Left lung (tissue), 10 donors: ENCODE results near the gene EFNA5. TPM values are rescaled to one million over a fixed set of nuclear protein-coding genes. Genes with fewer than 3 reads are reported as not detected.

Experiments used
- ATAC-seq: fragments of 200-7000 bp; cut with Tn5 transposase; one replicate; pipeline ENCODE4 v1.9.1; 2020; ENCODE audit warnings: moderate library complexity
- DNase-seq, 4 donors: peaks; one replicate each; pipeline ENCODE4 v3.0.0-alpha.2; 2013 to 2020
- H3K27ac ChIP-seq, 2 donors: fragments of 200-600 bp; sonication (generic) in 1 of 2; one replicate each; pipeline versions ENCODE4 v1.5.0 to v1.8.0; 2020 to 2021
- H3K27me3 ChIP-seq, 2 donors: fragments of 200-600 bp; sonication (generic) in 1 of 2; one replicate each; pipeline versions ENCODE4 v1.5.0 to v1.8.0; 2020 to 2021
- H3K36me3 ChIP-seq, 2 donors: fragments of 200-600 bp; sonication (generic) in 1 of 2; one replicate each; pipeline versions ENCODE4 v1.5.0 to v1.8.0; 2020 to 2021
- H3K4me1 ChIP-seq, 2 donors: fragments of 200-600 bp; one replicate each; pipeline ENCODE4 v1.8.0; 2021
- H3K4me3 ChIP-seq, 2 donors: fragments of 200-600 bp; sonication (generic) in 1 of 2; one replicate each; pipeline versions ENCODE4 v1.5.0 to v1.8.0; 2020 to 2021; ENCODE audit warnings: mild to moderate bottlenecking in 1 of 2
- H3K9me3 ChIP-seq, 2 donors: fragments of 200-600 bp; sonication (generic) in 1 of 2; one replicate each; pipeline versions ENCODE4 v1.5.0 to v1.8.0; 2020 to 2021
- intact Hi-C, 2 donors: fragments of 100-400 bp; cut with DNase I; formaldehyde crosslinking; loops; one replicate each; pipeline versions ENCODE4 v1.11.2 to v1.14.2; 2022
- polyA plus RNA-seq, 6 donors: library from polyadenylated mRNA; unstranded; fragments of 120-200 nt; gene quantifications; one replicate each; pipeline ENCODE4 v1.2.1, GENCODE V29; 2013; ENCODE audit not compliant: insufficient read length in 6 of 6
- total RNA-seq, 2 donors: library from RNA; stranded (reverse); fragmentation: NEBNext Ultra II Directional; extraction: Animal tissue kit (Norgen Biotek cat#: 25700); gene quantifications; one replicate each; pipeline ENCODE4 v1.2.1, GENCODE V29; 2021
- TF ChIP-seq, protein P1 (sequence below), 2 donors: fragments of 200-600 bp; sonication (generic) in 1 of 2; IDR thresholded peaks; one replicate each; pipeline versions ENCODE4 v1.5.0 to v1.8.0; 2021; ENCODE audit warnings: antibody characterized with exemption in 2 of 2
- donor health status: DM: no; HTN: yes; CAD: no.
- donor health status: DM: no; HTN: no; CAD: no.

The EFNA5 gene
- total and polyA plus RNA-seq, 8 donors, result 8.8 to 28.3 (median 22.8) TPM

DNA sequence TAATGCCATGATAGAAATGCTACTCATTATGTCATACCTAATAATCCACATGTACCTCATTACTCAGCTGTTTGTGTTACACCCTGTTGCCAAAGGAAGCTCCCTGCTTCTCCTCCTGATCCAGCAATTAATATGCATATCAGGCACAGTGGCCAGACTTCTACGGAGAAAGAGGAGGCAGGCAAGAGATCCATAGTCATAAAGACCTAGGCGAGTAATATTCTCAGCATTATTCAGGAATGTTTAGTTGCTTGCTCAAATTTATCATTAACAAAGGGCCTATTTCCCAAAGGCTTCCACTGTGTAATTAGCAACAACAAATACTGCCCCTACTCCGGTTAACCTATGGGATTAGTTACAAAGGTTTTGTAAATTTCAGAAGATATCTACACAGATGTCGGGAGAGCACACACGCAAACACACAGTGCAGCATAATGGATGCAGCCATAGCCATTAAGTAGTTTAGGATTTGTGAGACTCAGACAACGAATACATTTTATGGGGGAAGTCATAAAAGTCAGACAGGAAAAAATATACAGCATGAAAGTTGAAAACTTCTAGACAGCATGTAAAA lies 192.6 kb downstream of the EFNA5 start:
- Histone ChIP-seq H3K4me3 (no peak overlapping the region), H3K27me3 (no peaks in the 10 kb centered on the region), H3K27ac (no peak overlapping the region), H3K36me3 (no peaks in the 10 kb centered on the region), H3K4me1 (peaks cover 0 to 24% of the 10 kb centered on the region in 2 donors), H3K9me3 (no peaks in the 10 kb centered on the region)
- ATAC-seq (no peak), DNase-seq (no peak)
- intact Hi-C loops, result no loop called here
- TF ChIP-seq, protein P1, sequence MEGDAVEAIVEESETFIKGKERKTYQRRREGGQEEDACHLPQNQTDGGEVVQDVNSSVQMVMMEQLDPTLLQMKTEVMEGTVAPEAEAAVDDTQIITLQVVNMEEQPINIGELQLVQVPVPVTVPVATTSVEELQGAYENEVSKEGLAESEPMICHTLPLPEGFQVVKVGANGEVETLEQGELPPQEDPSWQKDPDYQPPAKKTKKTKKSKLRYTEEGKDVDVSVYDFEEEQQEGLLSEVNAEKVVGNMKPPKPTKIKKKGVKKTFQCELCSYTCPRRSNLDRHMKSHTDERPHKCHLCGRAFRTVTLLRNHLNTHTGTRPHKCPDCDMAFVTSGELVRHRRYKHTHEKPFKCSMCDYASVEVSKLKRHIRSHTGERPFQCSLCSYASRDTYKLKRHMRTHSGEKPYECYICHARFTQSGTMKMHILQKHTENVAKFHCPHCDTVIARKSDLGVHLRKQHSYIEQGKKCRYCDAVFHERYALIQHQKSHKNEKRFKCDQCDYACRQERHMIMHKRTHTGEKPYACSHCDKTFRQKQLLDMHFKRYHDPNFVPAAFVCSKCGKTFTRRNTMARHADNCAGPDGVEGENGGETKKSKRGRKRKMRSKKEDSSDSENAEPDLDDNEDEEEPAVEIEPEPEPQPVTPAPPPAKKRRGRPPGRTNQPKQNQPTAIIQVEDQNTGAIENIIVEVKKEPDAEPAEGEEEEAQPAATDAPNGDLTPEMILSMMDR (IDR thresholded peaks at IDR 0.05), result no peak

DNA sequence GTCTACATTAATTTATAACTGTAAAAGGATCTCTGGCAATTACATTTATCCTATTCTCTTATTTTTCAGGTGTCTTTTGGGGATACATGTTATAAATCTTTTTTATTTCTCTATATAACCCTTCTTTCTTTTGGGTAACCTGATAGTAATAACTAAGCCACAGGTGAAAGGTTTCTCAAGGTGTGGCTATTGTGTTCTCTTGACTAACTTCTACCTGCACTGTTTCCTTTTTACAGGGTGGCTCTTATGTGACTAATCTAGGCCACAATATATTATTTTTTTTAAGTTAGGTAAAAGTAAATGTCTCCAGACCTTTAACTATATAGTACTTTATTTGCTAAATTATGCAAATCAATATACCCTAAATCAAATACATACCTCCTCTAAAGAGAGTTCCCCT lies 193.2 kb downstream of the EFNA5 start:
- peak overlapping the region in 1 of 2 donors; percentile 73 for H3K27ac ChIP-seq
- no peaks in the 10 kb centered on the region for H3K27me3 ChIP-seq
- H3K9me3 ChIP-seq, result no peaks in the 10 kb centered on the region
- peaks cover 0 to 24% of the 10 kb centered on the region in 2 donors for H3K4me1 ChIP-seq
- TF ChIP-seq, protein P1 (IDR thresholded peaks at IDR 0.05), result no peak
- peak; percentile 27 for ATAC-seq
- intact Hi-C loops, result no loop called here
- no peak overlapping the region for H3K4me3 ChIP-seq
- DNase-seq, result no peak
- H3K36me3 ChIP-seq, result no peaks in the 10 kb centered on the region

DNA sequence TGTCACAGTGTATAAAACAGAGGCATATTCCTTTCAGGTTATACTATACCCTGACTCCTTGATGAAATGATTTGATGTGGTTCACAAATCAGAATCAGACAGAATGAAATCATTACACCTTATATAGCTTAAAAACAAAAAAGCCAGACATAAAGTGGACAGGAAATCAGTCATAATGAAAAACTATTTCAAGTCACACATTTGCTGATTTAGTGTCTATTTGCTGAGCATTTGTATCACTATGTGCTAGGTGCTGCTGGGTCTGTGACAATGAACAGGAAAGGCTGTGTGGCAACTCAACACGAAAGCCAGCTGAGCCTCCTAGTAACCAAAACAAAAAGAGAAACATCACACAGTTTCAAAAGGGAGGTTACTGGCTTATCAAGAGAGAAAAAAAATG lies 194.0 kb downstream of the EFNA5 start:
- Histone ChIP-seq H3K4me3 (no peak overlapping the region), H3K36me3 (no peaks in the 10 kb centered on the region), H3K27me3 (no peaks in the 10 kb centered on the region), H3K4me1 (peaks cover 0 to 24% of the 10 kb centered on the region in 2 donors), H3K9me3 (no peaks in the 10 kb centered on the region), H3K27ac (peak overlapping the region in 1 of 2 donors; percentile 73)
- TF ChIP-seq, protein P1 (IDR thresholded peaks at IDR 0.05), result no peak
- ATAC-seq (peak; percentile 63), DNase-seq (no peak)
- intact Hi-C loops, result no loop called here

DNA sequence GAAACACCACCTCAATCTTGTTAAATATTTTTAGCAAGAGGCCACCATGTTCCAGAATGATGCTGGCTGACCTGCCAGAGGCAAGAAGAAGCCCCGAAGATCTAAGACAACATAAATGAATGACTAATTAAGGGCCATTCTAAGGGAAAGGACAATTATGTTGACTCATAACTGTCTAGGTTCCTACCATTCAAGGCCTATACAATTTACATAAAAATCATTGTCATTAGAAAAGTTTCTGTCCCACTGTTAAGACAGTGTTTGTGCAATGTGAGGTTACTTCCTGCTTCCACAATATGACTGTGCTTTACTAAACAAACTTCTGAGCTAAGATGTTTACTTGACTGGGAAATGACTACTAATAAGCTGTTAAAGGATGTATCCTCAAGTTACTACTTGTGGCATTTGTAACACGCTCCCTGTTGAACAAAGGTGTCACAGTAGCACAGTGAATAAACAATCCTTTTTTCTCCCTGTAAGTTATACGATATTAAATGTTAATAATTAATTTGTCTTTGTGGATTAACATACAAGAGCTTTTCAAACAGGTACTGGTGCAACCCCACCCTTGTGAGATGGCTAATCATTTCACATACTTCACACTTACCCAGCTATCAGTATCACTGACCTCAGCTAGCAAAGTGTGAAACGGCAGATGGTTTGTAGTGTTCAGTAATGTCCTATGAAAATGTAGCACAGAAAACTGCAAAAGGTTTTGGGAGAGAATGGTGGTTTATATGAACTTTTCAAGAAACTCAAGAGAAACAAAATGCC lies 195.8 kb downstream of the EFNA5 start:
- DNase-seq, result no peak
- H3K27ac ChIP-seq, result peak overlapping the region; percentile 45 to 73
- ATAC-seq, result peak; percentile 67

DNA sequence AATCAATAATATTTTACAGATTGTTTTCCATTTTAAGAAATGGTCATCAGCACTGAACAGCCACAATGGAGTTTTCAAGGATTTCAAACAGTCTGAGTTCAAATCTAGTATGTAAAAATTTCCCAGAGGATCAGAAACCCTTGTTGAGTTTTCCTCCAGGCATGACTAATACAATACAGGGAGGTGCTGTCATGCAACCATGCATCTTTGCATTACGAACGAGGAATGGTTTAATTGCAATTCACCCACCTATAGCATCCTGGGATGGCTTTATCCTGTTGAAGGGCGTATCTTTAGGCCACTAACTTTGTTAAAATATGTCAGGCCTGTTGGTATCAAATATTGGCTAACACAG lies 196.4 kb downstream of the EFNA5 start:
- peak overlapping the region; percentile 28 to 73 for H3K27ac ChIP-seq
- H3K36me3 ChIP-seq, result no peaks in the 10 kb centered on the region
- ATAC-seq, result no peak
- peaks cover 0 to 32% of the 10 kb centered on the region in 2 donors for H3K4me1 ChIP-seq
- TF ChIP-seq, protein P1 (IDR thresholded peaks at IDR 0.05), result no peak
- no peaks in the 10 kb centered on the region for H3K27me3 ChIP-seq
- no peak for DNase-seq
- no peak overlapping the region for H3K4me3 ChIP-seq
- intact Hi-C loops, result no loop called here
- no peaks in the 10 kb centered on the region for H3K9me3 ChIP-seq

More for the DNA sequence above, 195.8 kb downstream of the EFNA5 start:
- H3K9me3 ChIP-seq, result no peaks in the 10 kb centered on the region
- no peak overlapping the region for H3K4me3 ChIP-seq
- TF ChIP-seq, protein P1 (IDR thresholded peaks at IDR 0.05), result no peak
- no peaks in the 10 kb centered on the region for H3K27me3 ChIP-seq
- intact Hi-C loops, result no loop called here
- H3K4me1 ChIP-seq, result peaks cover 0 to 27% of the 10 kb centered on the region in 2 donors
- H3K36me3 ChIP-seq, result no peaks in the 10 kb centered on the region
